SK-N-SH (cell line): ENCODE measurements around the gene MAPT.

ENCODE experiments used
- CHD2 ChIP-seq: fragments of 150-350 bp; IDR thresholded peaks from 2 replicates; pipeline ENCODE4 v1.6.1; 2018; ENCODE audit warnings: low read length; ENCODE audit not compliant: partially characterized antibody
- ELF1 ChIP-seq: IDR thresholded peaks from 2 replicates; pipeline ENCODE4 v1.4.0; 2012
- EP300 ChIP-seq, 2 experiments: IDR thresholded peaks; 2 replicates each; pipeline versions ENCODE4 v1.4.0 to v1.6.1; 2012; ENCODE audit warnings: borderline replicate concordance in 1 of 2, low read depth in 1 of 2, low read length in 1 of 2
- EZH2phosphoT487 ChIP-seq: fragments of 200-600 bp; sonication (generic); IDR thresholded peaks from 2 replicates; pipeline ENCODE4 v1.6.1; 2017; ENCODE audit warnings: low read depth, mixed run types, mild to moderate bottlenecking, antibody characterized with exemption, moderate library complexity, borderline replicate concordance
- FOXM1 ChIP-seq: IDR thresholded peaks from 2 replicates; pipeline ENCODE4 v1.4.0; 2012; ENCODE audit warnings: low read depth, mild to moderate bottlenecking
- GABPA ChIP-seq: IDR thresholded peaks from 2 replicates; pipeline ENCODE4 v1.4.0; 2012; ENCODE audit warnings: low read depth, mild to moderate bottlenecking
- MXI1 ChIP-seq: IDR thresholded peaks from 2 replicates; pipeline ENCODE4 v1.6.1; 2012; ENCODE audit warnings: mild to moderate bottlenecking, low read depth, low read length, improper control_type of control experiment
- NRF1 ChIP-seq: IDR thresholded peaks from 2 replicates; pipeline ENCODE4 v1.6.1; 2012; ENCODE audit warnings: low read depth, mild to moderate bottlenecking, low read length
- POLR2AphosphoS5 ChIP-seq: IDR thresholded peaks from 2 replicates; pipeline ENCODE4 v1.6.1; 2012; ENCODE audit warnings: low read depth, low read length
- RFX5 ChIP-seq: IDR thresholded peaks from 2 replicates; pipeline ENCODE4 v1.6.1; 2012; ENCODE audit warnings: mild to moderate bottlenecking, improper control_type of control experiment, low read length
- SIN3A ChIP-seq: IDR thresholded peaks from 2 replicates; pipeline ENCODE4 v1.6.1; 2012; ENCODE audit warnings: low read depth, mild to moderate bottlenecking, low read length, moderate library complexity, borderline replicate concordance
- TEAD4 ChIP-seq: IDR thresholded peaks from 2 replicates; pipeline ENCODE4 v1.4.0; 2012; ENCODE audit warnings: mild to moderate bottlenecking, borderline replicate concordance; ENCODE audit not compliant: insufficient read depth
- YY1 ChIP-seq: IDR thresholded peaks from 2 replicates; pipeline ENCODE4 v1.4.0; 2012; ENCODE audit warnings: low read depth, mild to moderate bottlenecking
- TF ChIP-seq, protein P1 (sequence below): fragments of 200-600 bp; sonication (generic); IDR thresholded peaks from 2 replicates; pipeline ENCODE4 v1.6.1; 2017; ENCODE audit warnings: antibody characterized with exemption, mild to moderate bottlenecking, moderate library complexity

DNA sequence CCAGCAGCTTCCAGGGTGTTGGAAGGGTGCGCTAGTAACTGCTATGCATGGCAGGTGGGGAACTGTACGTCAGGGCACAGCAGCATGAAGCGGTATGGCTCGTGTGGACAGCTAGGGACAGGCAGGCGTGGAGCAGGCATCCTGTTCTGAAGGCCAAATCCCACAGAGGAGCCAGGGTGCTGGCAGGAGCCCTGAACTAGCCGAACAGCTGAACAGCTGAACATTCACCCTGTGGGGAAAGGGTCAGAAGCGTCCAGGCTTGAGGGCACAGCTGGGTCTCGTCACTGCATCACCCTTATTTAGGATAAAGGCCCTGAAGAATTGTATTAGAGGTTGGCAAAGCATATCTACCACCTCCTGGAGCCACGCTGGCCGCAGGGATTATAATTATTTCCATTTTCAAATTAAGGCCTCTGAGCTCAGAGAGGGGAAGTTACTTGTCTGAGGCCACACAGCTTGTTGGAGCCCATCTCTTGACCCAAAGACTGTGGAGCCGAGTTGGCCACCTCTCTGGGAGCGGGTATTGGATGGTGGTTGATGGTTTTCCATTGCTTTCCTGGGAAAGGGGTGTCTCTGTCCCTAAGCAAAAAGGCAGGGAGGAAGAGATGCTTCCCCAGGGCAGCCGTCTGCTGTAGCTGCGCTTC, 101.4 kb downstream of the MAPT start:
- TF ChIP-seq FOXM1 (no peak), RFX5 (no peak), ELF1 (no peak), MXI1 (no peak), POLR2AphosphoS5 (no peak), GABPA (no peak), EZH2phosphoT487 (no peak), CHD2 (no peak), NRF1 (no peak), YY1 (no peak), SIN3A (no peak), TEAD4 (no peak), EP300 (IDR thresholded peaks at IDR 0.05; ENCODE audit: borderline replicate concordance in 1 of 2, low read depth in 1 of 2, low read length in 1 of 2) (no peak)
- TF ChIP-seq, protein P1, sequence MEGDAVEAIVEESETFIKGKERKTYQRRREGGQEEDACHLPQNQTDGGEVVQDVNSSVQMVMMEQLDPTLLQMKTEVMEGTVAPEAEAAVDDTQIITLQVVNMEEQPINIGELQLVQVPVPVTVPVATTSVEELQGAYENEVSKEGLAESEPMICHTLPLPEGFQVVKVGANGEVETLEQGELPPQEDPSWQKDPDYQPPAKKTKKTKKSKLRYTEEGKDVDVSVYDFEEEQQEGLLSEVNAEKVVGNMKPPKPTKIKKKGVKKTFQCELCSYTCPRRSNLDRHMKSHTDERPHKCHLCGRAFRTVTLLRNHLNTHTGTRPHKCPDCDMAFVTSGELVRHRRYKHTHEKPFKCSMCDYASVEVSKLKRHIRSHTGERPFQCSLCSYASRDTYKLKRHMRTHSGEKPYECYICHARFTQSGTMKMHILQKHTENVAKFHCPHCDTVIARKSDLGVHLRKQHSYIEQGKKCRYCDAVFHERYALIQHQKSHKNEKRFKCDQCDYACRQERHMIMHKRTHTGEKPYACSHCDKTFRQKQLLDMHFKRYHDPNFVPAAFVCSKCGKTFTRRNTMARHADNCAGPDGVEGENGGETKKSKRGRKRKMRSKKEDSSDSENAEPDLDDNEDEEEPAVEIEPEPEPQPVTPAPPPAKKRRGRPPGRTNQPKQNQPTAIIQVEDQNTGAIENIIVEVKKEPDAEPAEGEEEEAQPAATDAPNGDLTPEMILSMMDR = no peak
